ENCODE measurements around the gene CHAF1A. TPM values are rescaled to one million over a fixed set of nuclear protein-coding genes. Genes with fewer than 3 reads are reported as not detected.

CHAF1A gene
- total RNA-seq, 2 experiments from 2014 or later: 78.3 to 80.5 TPM

- H3K9me3 Mint-ChIP-seq: no peaks in the 10 kb centered on the region
- ChIA-PET CTCF (interaction anchor here (1.1 kb wide), 1 partner anchor 106 kb away, joined by 3 read pairs; no protein-coding TSS in a partner anchor), POLR2A (interaction anchor here (1.0 to 1.5 kb wide), 4 partner anchors 11 to 215 kb away, joined by 3 to 5 read pairs (median 3); no protein-coding TSS in a partner anchor)
- intact Hi-C loops (cut with micrococcal nuclease): no loop called here
- no peak overlapping the region for H3K27ac Mint-ChIP-seq
- peaks cover 62% of the 10 kb centered on the region for H3K4me1 Mint-ChIP-seq (ENCODE audit: low read depth)
- H3K4me3 Mint-ChIP-seq: no peak overlapping the region
- H3K36me3 Mint-ChIP-seq (ENCODE audit: low read depth): peaks cover 10% of the 10 kb centered on the region
- no peak for TF ChIP-seq CTCF (IDR thresholded peaks at IDR 0.05)
- no peak for DNase-seq
- no peak for ATAC-seq
- H3K27me3 Mint-ChIP-seq: no peaks in the 10 kb centered on the region
Observed at GRCh38 chr19:4372165-4373012, 30.1 kb upstream of the CHAF1A start.

GRCh38 chr19:4373013-4373367 is 29.4 kb upstream of the CHAF1A start:
- TF ChIP-seq CTCF (IDR thresholded peaks at IDR 0.05): no peak
- DNase-seq (no peak), ATAC-seq (no peak)
- intact Hi-C loops (cut with micrococcal nuclease): no loop called here
- CTCF ChIA-PET: interaction anchor here (1.1 kb wide), 1 partner anchor 106 kb away, joined by 3 read pairs; no protein-coding TSS in a partner anchor
- Mint-ChIP-seq H3K4me1 (ENCODE audit: low read depth) (peaks cover 60% of the 10 kb centered on the region), H3K27me3 (no peaks in the 10 kb centered on the region), H3K27ac (no peak overlapping the region), H3K4me3 (no peak overlapping the region), H3K9me3 (no peaks in the 10 kb centered on the region), H3K36me3 (ENCODE audit: low read depth) (peaks cover 9% of the 10 kb centered on the region)
- POLR2A ChIA-PET: interaction anchor here (1.0 to 1.2 kb wide), 2 partner anchors 15 to 215 kb away, joined by 3 read pairs; no protein-coding TSS in a partner anchor

- Mint-ChIP-seq H3K4me1 (ENCODE audit: low read depth) (peaks cover 59% of the 10 kb centered on the region), H3K36me3 (ENCODE audit: low read depth) (peaks cover 11% of the 10 kb centered on the region), H3K9me3 (no peaks in the 10 kb centered on the region), H3K4me3 (no peak overlapping the region), H3K27ac (peak overlapping the region; percentile 26), H3K27me3 (no peaks in the 10 kb centered on the region)
- ATAC-seq (no peak), DNase-seq (no peak)
- intact Hi-C loops (cut with micrococcal nuclease): no loop called here
- POLR2A ChIA-PET: interaction anchor here (0.5 to 1.5 kb wide), 3 partner anchors 11 to 368 kb away, joined by 3 read pairs; no protein-coding TSS in a partner anchor
- CTCF ChIA-PET: no interaction called here
- no peak for TF ChIP-seq CTCF (IDR thresholded peaks at IDR 0.05)
Observed at GRCh38 chr19:4373601-4374497, 28.6 kb upstream of the CHAF1A start.

- no peak for TF ChIP-seq CTCF (IDR thresholded peaks at IDR 0.05)
- Mint-ChIP-seq H3K27ac (no peak overlapping the region), H3K27me3 (no peaks in the 10 kb centered on the region), H3K9me3 (no peaks in the 10 kb centered on the region), H3K36me3 (ENCODE audit: low read depth) (peaks cover 16% of the 10 kb centered on the region), H3K4me1 (ENCODE audit: low read depth) (peaks cover 61% of the 10 kb centered on the region), H3K4me3 (no peak overlapping the region)
- POLR2A ChIA-PET: interaction anchor here (0.5 to 1.5 kb wide), 6 partner anchors 12 to 369 kb away, joined by 3 to 4 read pairs (median 3); partner anchors contain the start of gene SH3GL1
- intact Hi-C loops (cut with micrococcal nuclease): no loop called here
- CTCF ChIA-PET: interaction anchor here (1.6 kb wide), 1 partner anchor 22 kb away, joined by 4 read pairs; no protein-coding TSS in a partner anchor
- ATAC-seq: no peak
- DNase-seq: no peak
Observed at GRCh38 chr19:4374498-4375163, 27.8 kb upstream of the CHAF1A start.

Data from activated CD8-positive, alpha-beta T cell treated with anti-CD3 and anti-CD28 coated beads for 36 hours (primary cell).